Lower leg skin (tissue), 4 donors: ENCODE data around the gene ATP2A2. TPM values are rescaled to one million over a fixed set of nuclear protein-coding genes. Genes with fewer than 3 reads are reported as not detected.
A peak's percentile ranks its signal among the peaks of the same experiment; 100 is the strongest.
"Not testable (repeated sequence)": the region's sequence is repeated elsewhere in the genome, so short reads cannot be mapped to it uniquely, and the experiment has no call there.

Experiments
- DNase-seq, 2 donors: peaks; one replicate each; pipeline ENCODE4 v3.0.0-alpha.2; 2019; ENCODE audit warnings: low spot score in 2 of 2
- H3K4me3 ChIP-seq: fragments of 200-600 bp; sonication (generic); 2 replicates; pipeline ENCODE4 v1.5.1; 2017; ENCODE audit warnings: mild to moderate bottlenecking, low read depth; ENCODE audit not compliant: poor library complexity, severe bottlenecking
- POLR2A ChIP-seq, 2 donors: fragments of 450-650 bp; IDR thresholded peaks; one replicate each; pipeline ENCODE4 v1.6.1; 2016 to 2017; ENCODE audit warnings: antibody characterized with exemption in 2 of 2, mild to moderate bottlenecking in 1 of 2, moderate library complexity in 1 of 2
- WGBS, 2 donors: methylation state at CpG; one replicate each; pipeline ENCODE4 v1.1.5; 2018; 5-methylcytosine and 5-hydroxymethylcytosine counted together
- intact Hi-C: fragments of 100-400 bp; cut with DNase I; formaldehyde crosslinking; loops from one replicate; pipeline ENCODE4 v1.15.0; 2023; ENCODE audit warnings: low total_unique reads
- total RNA-seq, 4 donors: library from RNA; depleted of rRNA; stranded (reverse); fragments of >200 nt; gene quantifications; one replicate each; pipeline ENCODE4 v1.1.0, GENCODE V29; 2016
- TF ChIP-seq, protein P1 (sequence below), 3 donors: fragments of 450-650 bp; IDR thresholded peaks; one replicate each; pipeline ENCODE4 v1.5.1; 2016; ENCODE audit warnings: antibody characterized with exemption in 3 of 3, mild to moderate bottlenecking in 3 of 3, moderate library complexity in 2 of 3

ATP2A2 gene
- total RNA-seq, 4 donors from 2014 or later, result 61.9 to 103 (median 86.1) TPM

DNA sequence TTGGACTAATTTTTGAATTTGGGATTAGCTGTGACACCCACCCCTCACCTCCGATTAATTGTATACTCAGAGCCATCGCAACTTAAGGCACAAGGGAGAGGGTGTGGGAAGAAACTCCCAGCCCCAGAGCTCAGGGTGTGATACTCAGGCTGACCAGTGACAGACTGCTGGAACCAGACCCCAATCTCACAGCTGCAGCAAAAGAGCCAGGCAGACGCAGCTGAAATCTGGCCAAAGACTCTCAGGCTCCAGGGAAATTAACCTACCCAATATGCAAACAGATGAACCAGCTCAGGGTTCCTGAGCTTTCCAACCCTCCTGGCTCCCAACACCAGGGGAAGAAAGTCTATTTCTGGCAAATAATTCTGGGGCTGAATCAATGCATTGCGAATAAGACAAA, 92.0 kb downstream of the ATP2A2 start:
- DNase-seq, result peak in 1 of 2 donors; percentile 74
- intact Hi-C loops, result no loop called here
- no peak overlapping the region for H3K4me3 ChIP-seq
- 25 to 35% methylated on average over 4 of the region's 4 CpGs for WGBS, 2 donors
- TF ChIP-seq POLR2A (IDR thresholded peaks at IDR 0.05), result no peak
- TF ChIP-seq, protein P1, sequence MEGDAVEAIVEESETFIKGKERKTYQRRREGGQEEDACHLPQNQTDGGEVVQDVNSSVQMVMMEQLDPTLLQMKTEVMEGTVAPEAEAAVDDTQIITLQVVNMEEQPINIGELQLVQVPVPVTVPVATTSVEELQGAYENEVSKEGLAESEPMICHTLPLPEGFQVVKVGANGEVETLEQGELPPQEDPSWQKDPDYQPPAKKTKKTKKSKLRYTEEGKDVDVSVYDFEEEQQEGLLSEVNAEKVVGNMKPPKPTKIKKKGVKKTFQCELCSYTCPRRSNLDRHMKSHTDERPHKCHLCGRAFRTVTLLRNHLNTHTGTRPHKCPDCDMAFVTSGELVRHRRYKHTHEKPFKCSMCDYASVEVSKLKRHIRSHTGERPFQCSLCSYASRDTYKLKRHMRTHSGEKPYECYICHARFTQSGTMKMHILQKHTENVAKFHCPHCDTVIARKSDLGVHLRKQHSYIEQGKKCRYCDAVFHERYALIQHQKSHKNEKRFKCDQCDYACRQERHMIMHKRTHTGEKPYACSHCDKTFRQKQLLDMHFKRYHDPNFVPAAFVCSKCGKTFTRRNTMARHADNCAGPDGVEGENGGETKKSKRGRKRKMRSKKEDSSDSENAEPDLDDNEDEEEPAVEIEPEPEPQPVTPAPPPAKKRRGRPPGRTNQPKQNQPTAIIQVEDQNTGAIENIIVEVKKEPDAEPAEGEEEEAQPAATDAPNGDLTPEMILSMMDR (IDR thresholded peaks at IDR 0.05), result no peak

DNA sequence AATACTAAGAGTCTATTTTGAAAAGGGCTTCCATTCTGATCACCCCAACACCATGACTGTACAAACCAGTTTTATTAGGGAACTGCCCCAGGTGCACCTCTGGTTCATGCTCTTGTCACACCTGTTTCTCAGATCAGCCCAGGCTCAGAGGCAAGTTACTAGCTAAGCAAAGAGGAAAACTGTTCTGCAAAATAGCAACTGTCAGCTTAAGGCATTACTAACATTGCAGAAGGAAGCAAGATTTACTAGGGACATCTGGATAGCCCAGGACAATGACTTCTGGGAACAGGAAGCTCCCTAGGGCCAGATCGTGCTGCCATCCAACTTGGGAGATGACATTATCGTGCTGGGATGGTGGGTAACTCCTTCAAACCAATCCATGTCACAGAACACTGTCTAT, 92.4 kb downstream of the ATP2A2 start:
- H3K4me3 ChIP-seq, result no peak overlapping the region
- intact Hi-C loops, result no loop called here
- WGBS, 2 donors, result 30 to 41% methylated on average over 2 of the region's 2 CpGs
- no peak for DNase-seq
- TF ChIP-seq, protein P1 (IDR thresholded peaks at IDR 0.05), result no peak
- no peak for TF ChIP-seq POLR2A (IDR thresholded peaks at IDR 0.05)

DNA sequence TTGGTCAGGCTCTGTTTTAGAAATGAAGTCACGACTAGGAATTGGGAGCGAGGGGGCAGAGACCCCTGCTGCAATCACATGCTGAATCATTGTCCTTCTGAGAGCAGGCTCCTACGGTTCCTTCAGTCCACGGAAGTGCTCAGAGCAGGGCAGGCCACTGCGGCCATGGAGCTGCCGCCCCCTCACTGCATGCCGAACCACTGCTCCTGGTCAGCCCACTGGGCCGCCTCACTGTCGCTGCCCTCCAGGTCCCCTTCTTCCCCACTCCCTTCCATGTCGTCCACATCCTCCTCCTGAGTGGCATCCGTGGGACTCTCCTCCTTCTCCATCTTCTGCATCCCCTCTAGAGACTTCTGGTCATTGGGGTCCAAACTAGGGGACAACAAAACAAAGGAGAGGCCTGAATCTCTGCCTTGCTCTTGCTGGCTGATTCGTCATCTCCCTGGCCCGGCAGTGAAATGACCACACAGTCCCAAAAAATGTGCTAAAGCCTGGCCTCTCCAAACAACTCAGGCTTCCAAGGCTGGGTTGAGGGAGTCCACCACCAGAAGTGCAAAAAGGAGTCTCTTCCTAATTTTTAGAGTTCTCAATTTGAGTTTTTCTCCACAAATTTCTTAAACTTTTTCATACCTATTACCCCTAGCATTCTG, 93.0 kb downstream of the ATP2A2 start:
- peak in 1 of 2 donors; percentile 77 for DNase-seq
- intact Hi-C loops, result no loop called here
- 88 to 89% methylated on average over 13 of the region's 13 CpGs for WGBS, 2 donors
- TF ChIP-seq POLR2A (IDR thresholded peaks at IDR 0.05), result no peak
- TF ChIP-seq, protein P1 (IDR thresholded peaks at IDR 0.05), result no peak
- H3K4me3 ChIP-seq, result no peak overlapping the region

DNA sequence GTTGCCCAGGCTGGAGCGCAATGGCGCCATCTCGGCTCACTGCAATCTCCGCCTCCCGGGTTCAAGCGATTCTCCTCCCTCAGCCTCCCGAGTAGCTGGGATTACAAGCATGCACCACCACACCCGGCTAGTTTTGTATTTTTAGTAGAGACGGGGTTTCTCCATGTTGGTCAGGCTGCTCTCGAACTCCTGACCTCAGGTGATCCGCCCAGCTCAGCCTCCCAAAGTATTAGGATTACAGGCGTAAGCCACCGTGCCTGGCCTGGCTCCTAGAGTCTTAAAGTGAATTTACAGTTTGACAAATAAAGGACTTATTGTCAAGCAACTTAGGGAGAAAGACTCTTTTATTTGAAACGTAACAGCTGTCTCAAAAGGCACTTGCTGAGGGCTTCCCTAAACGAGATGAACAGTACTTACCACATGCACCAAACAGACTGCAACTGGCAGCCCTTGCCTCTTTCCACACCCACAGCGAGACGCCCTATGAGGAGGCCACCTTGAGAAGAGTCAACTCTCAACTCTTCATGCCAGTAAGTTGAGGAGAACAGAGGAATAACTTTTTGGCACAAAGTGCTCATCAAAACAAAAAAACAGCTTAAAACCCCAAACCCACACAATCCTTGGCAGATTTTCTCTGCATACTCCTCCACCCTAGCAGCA, 97.2 kb downstream of the ATP2A2 start:
- WGBS, 2 donors, result 87 to 91% methylated on average over 17 of the region's 17 CpGs
- H3K4me3 ChIP-seq, intact Hi-C loops: not testable (repeated sequence)
- peak in 1 of 2 donors; percentile 64 for DNase-seq

DNA sequence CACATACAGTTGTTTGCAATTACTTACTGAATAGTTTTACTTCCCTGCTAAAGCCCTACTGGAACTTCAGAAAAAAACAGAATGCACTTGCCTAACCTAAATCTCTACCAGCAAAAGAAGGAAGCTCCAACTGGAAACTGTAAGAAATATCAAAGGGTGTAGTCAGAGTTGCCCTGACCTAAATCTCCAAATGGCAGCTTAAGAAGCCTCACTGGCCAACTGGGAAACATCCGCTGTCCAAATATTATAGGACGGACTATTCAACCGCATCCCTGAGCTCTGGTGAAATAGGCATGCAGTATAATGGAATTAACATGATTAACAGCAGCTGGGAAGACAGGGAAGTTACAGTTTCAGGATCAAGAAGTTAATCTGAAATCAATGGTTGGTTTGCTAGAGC, 98.2 kb downstream of the ATP2A2 start:
- TF ChIP-seq, protein P1 (IDR thresholded peaks at IDR 0.05), result no peak
- TF ChIP-seq POLR2A (IDR thresholded peaks at IDR 0.05), result no peak
- WGBS, 2 donors, result 72 to 89% methylated on average over 3 of the region's 3 CpGs
- no peak overlapping the region for H3K4me3 ChIP-seq
- intact Hi-C loops, result no loop called here
- DNase-seq, result no peak

DNA sequence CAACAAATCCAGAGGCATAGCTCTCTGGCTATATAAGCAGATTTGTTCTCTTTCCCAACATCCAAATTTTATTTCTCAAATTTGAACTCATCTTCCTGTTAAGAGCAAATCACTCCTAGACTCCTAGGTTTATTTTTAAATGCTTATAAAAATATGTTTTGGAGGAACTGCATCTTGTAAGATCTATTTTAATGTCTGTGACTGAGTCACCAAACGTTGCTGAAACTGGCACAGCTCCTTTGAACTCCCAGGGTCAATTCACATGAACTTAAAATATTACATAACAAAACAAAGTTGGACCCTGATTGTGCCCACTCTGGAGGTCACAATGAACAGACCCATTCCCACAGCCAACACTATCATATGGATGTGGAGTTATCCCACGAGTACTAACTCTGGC, 98.6 kb downstream of the ATP2A2 start:
- no peak overlapping the region for H3K4me3 ChIP-seq
- TF ChIP-seq POLR2A (IDR thresholded peaks at IDR 0.05), result no peak
- TF ChIP-seq, protein P1 (IDR thresholded peaks at IDR 0.05), result no peak
- intact Hi-C loops, result no loop called here
- WGBS, 2 donors, result 59 to 60% methylated on average over 2 of the region's 2 CpGs
- DNase-seq, result no peak
